ENCODE results near the gene CHD6. TPM values are rescaled to one million over a fixed set of nuclear protein-coding genes. Genes with fewer than 3 reads are reported as not detected.

The CHD6 gene
- total and polyA plus RNA-seq, 2 of the 13 experiments (the other 11 are each of a cell fraction or from before 2014, with no cell fraction given) = 14.4 to 52.0 TPM

DNA sequence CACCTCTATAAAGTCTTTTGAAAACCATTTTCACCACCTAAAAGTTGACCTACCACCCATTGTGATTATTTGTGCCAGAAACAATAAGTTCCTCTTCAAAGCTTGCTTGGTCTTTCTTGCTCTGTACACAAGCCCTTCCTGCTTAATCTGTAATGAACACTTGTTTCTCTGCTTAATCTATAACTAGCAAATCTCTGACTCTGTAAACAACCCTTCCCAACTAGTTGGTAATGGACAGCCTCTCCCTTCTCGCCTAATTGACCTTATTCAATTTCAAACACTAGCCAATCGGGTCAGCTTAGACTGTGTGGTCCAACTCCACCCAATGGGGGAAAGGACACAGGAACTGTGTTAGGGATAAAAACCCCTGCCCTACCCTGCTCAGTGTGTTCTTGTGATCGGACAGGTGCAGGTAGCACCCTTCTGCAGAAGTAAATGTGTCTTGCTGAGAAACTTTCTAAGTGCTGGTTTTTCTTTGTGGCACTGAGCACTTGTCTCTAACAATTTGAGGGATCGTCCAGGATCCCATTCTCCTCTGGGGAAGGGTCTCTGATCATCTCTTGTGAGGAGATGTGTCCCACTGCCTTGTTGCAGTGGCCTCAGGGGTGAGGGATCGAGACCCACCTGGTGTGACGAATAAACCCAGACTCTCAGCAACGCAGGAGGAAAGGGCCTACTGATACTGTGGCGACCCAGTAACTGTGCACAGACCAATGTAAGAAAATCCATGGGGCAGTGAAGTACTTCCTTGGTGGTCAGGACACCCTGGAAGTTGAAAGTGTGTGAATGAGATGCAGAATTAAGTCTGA, 23.5 kb downstream of the CHD6 start (continued):
- TF ChIP-seq TFE3 (CRISPR knock-in tag; IDR thresholded peaks at IDR 0.05) (no peak; the same call in 1 of the 2 replicates), ZSCAN20 (CRISPR knock-in tag; IDR thresholded peaks at IDR 0.05; ENCODE audit: borderline replicate concordance) (no peak), POGZ (CRISPR knock-in tag; IDR thresholded peaks at IDR 0.05) (peak; percentile 87), RCOR2 (CRISPR knock-in tag; IDR thresholded peaks at IDR 0.05) (peak; percentile 82), ZBTB38 (CRISPR knock-in tag; IDR thresholded peaks at IDR 0.05) (0 out of 2 replicates have a peak, but pooled peaks have one; percentile 58), ZNF580 (CRISPR knock-in tag; IDR thresholded peaks at IDR 0.05; ENCODE audit: borderline replicate concordance, low read depth) (no peak; the same call in 1 of the 2 replicates), RELA (CRISPR knock-in tag; IDR thresholded peaks at IDR 0.05) (no peak), MBD4 (IDR thresholded peaks at IDR 0.05; ENCODE audit: borderline replicate concordance, low read length) (no peak), ATAD3A (CRISPR knock-in tag; IDR thresholded peaks at IDR 0.05) (no peak), ZFP90 (CRISPR knock-in tag; IDR thresholded peaks at IDR 0.05; ENCODE audit: borderline replicate concordance) (no peak), ZNF17 (CRISPR knock-in tag; IDR thresholded peaks at IDR 0.05) (no peak), IRF2 (CRISPR knock-in tag; IDR thresholded peaks at IDR 0.05) (peak; percentile 42; the same call in 1 of the 2 replicates), FOSL1 (CRISPR knock-in tag; IDR thresholded peaks at IDR 0.05; ENCODE audit: borderline replicate concordance) (no peak), ZNF543 (CRISPR knock-in tag; IDR thresholded peaks at IDR 0.05) (no peak)
- TF ChIP-seq, protein P1, sequence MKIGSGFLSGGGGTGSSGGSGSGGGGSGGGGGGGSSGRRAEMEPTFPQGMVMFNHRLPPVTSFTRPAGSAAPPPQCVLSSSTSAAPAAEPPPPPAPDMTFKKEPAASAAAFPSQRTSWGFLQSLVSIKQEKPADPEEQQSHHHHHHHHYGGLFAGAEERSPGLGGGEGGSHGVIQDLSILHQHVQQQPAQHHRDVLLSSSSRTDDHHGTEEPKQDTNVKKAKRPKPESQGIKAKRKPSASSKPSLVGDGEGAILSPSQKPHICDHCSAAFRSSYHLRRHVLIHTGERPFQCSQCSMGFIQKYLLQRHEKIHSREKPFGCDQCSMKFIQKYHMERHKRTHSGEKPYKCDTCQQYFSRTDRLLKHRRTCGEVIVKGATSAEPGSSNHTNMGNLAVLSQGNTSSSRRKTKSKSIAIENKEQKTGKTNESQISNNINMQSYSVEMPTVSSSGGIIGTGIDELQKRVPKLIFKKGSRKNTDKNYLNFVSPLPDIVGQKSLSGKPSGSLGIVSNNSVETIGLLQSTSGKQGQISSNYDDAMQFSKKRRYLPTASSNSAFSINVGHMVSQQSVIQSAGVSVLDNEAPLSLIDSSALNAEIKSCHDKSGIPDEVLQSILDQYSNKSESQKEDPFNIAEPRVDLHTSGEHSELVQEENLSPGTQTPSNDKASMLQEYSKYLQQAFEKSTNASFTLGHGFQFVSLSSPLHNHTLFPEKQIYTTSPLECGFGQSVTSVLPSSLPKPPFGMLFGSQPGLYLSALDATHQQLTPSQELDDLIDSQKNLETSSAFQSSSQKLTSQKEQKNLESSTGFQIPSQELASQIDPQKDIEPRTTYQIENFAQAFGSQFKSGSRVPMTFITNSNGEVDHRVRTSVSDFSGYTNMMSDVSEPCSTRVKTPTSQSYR (CRISPR knock-in tag; IDR thresholded peaks at IDR 0.05; ENCODE audit: borderline replicate concordance) = no peak
- TF ChIP-seq, protein P2, sequence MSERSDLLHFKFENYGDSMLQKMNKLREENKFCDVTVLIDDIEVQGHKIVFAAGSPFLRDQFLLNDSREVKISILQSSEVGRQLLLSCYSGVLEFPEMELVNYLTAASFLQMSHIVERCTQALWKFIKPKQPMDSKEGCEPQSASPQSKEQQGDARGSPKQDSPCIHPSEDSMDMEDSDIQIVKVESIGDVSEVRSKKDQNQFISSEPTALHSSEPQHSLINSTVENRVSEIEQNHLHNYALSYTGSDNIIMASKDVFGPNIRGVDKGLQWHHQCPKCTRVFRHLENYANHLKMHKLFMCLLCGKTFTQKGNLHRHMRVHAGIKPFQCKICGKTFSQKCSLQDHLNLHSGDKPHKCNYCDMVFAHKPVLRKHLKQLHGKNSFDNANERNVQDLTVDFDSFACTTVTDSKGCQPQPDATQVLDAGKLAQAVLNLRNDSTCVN (CRISPR knock-in tag; IDR thresholded peaks at IDR 0.05; ENCODE audit: borderline replicate concordance) = no peak
- TF ChIP-seq, protein P3, sequence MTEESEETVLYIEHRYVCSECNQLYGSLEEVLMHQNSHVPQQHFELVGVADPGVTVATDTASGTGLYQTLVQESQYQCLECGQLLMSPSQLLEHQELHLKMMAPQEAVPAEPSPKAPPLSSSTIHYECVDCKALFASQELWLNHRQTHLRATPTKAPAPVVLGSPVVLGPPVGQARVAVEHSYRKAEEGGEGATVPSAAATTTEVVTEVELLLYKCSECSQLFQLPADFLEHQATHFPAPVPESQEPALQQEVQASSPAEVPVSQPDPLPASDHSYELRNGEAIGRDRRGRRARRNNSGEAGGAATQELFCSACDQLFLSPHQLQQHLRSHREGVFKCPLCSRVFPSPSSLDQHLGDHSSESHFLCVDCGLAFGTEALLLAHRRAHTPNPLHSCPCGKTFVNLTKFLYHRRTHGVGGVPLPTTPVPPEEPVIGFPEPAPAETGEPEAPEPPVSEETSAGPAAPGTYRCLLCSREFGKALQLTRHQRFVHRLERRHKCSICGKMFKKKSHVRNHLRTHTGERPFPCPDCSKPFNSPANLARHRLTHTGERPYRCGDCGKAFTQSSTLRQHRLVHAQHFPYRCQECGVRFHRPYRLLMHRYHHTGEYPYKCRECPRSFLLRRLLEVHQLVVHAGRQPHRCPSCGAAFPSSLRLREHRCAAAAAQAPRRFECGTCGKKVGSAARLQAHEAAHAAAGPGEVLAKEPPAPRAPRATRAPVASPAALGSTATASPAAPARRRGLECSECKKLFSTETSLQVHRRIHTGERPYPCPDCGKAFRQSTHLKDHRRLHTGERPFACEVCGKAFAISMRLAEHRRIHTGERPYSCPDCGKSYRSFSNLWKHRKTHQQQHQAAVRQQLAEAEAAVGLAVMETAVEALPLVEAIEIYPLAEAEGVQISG (CRISPR knock-in tag; IDR thresholded peaks at IDR 0.05) = no peak
- TF ChIP-seq, protein P4, sequence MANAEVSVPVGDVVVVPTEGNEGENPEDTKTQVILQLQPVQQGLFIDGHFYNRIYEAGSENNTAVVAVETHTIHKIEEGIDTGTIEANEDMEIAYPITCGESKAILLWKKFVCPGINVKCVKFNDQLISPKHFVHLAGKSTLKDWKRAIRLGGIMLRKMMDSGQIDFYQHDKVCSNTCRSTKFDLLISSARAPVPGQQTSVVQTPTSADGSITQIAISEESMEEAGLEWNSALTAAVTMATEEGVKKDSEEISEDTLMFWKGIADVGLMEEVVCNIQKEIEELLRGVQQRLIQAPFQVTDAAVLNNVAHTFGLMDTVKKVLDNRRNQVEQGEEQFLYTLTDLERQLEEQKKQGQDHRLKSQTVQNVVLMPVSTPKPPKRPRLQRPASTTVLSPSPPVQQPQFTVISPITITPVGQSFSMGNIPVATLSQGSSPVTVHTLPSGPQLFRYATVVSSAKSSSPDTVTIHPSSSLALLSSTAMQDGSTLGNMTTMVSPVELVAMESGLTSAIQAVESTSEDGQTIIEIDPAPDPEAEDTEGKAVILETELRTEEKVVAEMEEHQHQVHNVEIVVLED (CRISPR knock-in tag; IDR thresholded peaks at IDR 0.05; ENCODE audit: borderline replicate concordance) = no peak

Measured in HepG2 (cell line).